A549 (cell line): ENCODE measurements around the gene MGMT. TPM values are rescaled to one million over a fixed set of nuclear protein-coding genes. Genes with fewer than 3 reads are reported as not detected.

Experiments used
- ATAC-seq, 2 experiments: fragments of 200-7000 bp in 1 of 2; fragments of >200 bp in 1 of 2; cut with Nextera tagmentation in 1 of 2; cut with Tn5 transposase in 1 of 2; 3 replicates each; pipeline versions ENCODE4 v1.8.0 to v1.9.1; 2018 to 2020; ENCODE audit warnings: mild to moderate bottlenecking in 1 of 2, moderate library complexity in 1 of 2
- CTCF ChIA-PET: fragments of 300-600 bp; sonication (Branson Sonifier 250); formaldehyde crosslinking; extraction: SDS; loops from one replicate; lab custom pipeline; 2021; ENCODE audit warnings: antibody characterized with exemption, inconsistent platforms; lab: Yijun Ruan, JAX
- POLR2A ChIA-PET: fragments of 350-600 bp; formaldehyde crosslinking; extraction: SDS; loops from one replicate; lab custom pipeline; 2021; ENCODE audit warnings: antibody characterized with exemption, inconsistent platforms; lab: Yijun Ruan, JAX
- DNase-seq, 2 experiments: peaks; one replicate each; pipeline versions ENCODE4 v3.0.0 to v3.0.0-alpha.2; 2011 to 2016; ENCODE audit warnings: low read depth in 1 of 2, low spot score in 1 of 2
- FAIRE-seq: peaks from 2 replicates; lab custom pipeline; 2011; peaks lifted over from hg19 to GRCh38; lab: Jason Lieb, UNC
- H3K27ac ChIP-seq, 2 experiments: fragments of >200 bp; sonication (Bioruptor Twin); formaldehyde crosslinking; 3 replicates each; pipeline ENCODE4 v1.5.1; 2016 to 2017
- H3K4me1 ChIP-seq: fragments of >200 bp; sonication (Bioruptor Twin); formaldehyde crosslinking; 3 replicates; pipeline ENCODE4 v1.6.1; 2016
- H3K4me2 ChIP-seq: fragments of >200 bp; sonication (Bioruptor Twin); formaldehyde crosslinking; 3 replicates; pipeline ENCODE4 v1.6.1; 2016
- H3K4me3 ChIP-seq: fragments of >200 bp; sonication (Bioruptor Twin); formaldehyde crosslinking; 3 replicates; pipeline ENCODE4 v1.5.1; 2016
- H3K9me3 ChIP-seq: fragments of >200 bp; sonication (Bioruptor Twin); formaldehyde crosslinking; 3 replicates; pipeline ENCODE4 v1.6.1; 2016
- BHLHE40 ChIP-seq: IDR thresholded peaks from 2 replicates; pipeline ENCODE4 v1.6.1; 2012; ENCODE audit warnings: low read depth, low read length, inconsistent platforms
- CHD2 ChIP-seq: fragments of 150-350 bp; IDR thresholded peaks from 2 replicates; pipeline ENCODE4 v1.6.1; 2014; ENCODE audit warnings: low read length; ENCODE audit not compliant: partially characterized antibody
- CHD4 ChIP-seq: fragments of 200-600 bp; sonication (generic); IDR thresholded peaks from 2 replicates; pipeline ENCODE4 v1.6.1; 2016; ENCODE audit warnings: antibody characterized with exemption, mild to moderate bottlenecking, borderline replicate concordance
- CTCF ChIP-seq: fragments of >200 bp; sonication (Bioruptor Twin); formaldehyde crosslinking; IDR thresholded peaks from 3 replicates; pipeline ENCODE4 v1.5.1; 2016
- EHMT2 ChIP-seq: fragments of 200-600 bp; sonication (generic); IDR thresholded peaks from 2 replicates; pipeline ENCODE4 v1.6.1; 2016; ENCODE audit warnings: antibody characterized with exemption, low read depth, mild to moderate bottlenecking, moderate library complexity
- GATA3 ChIP-seq: IDR thresholded peaks from 2 replicates; pipeline ENCODE4 v1.6.1; 2012; ENCODE audit warnings: borderline replicate concordance
- HOXA7 ChIP-seq: fragments of 250-450 bp; sonication (Bioruptor Pico); IDR thresholded peaks from 2 replicates; pipeline ENCODE4 v1.5.0; 2020; ENCODE audit warnings: mild to moderate bottlenecking, moderate library complexity
- HOXB13 ChIP-seq: fragments of 250-450 bp; sonication (Bioruptor Pico); IDR thresholded peaks from 2 replicates; pipeline ENCODE4 v1.5.0; 2020; ENCODE audit warnings: low read depth, mild to moderate bottlenecking, moderate library complexity
- JUNB ChIP-seq: fragments of >200 bp; sonication (Bioruptor Twin); formaldehyde crosslinking; IDR thresholded peaks from 2 replicates; pipeline ENCODE4 v1.6.1; 2016
- MYC ChIP-seq: IDR thresholded peaks from 2 replicates; pipeline ENCODE4 v1.6.1; 2012; ENCODE audit warnings: mild to moderate bottlenecking, inconsistent platforms, low read length, improper control_type of control experiment, borderline replicate concordance
- RARB ChIP-seq: fragments of 250-450 bp; sonication (Bioruptor Pico); IDR thresholded peaks from 2 replicates; pipeline ENCODE4 v1.8.0; 2021; ENCODE audit warnings: mild to moderate bottlenecking, moderate library complexity
- RNF2 ChIP-seq: fragments of 200-600 bp; sonication (generic); IDR thresholded peaks from 2 replicates; pipeline ENCODE4 v1.6.1; 2016; ENCODE audit warnings: low read depth, mild to moderate bottlenecking, antibody characterized with exemption, moderate library complexity, borderline replicate concordance
- TP53 ChIP-seq: fragments of 250-450 bp; sonication (Bioruptor Pico); IDR thresholded peaks from 2 replicates; pipeline ENCODE4 v1.5.0; 2021; ENCODE audit warnings: mild to moderate bottlenecking, moderate library complexity
- ZFP36 ChIP-seq: fragments of 450-650 bp; IDR thresholded peaks from 2 replicates; pipeline ENCODE4 v1.6.1; 2014; ENCODE audit warnings: borderline replicate concordance; ENCODE audit not compliant: partially characterized antibody
- WGBS: methylation state at CpG from one replicate; pipeline ENCODE4 v1.1.6; 2017; ENCODE audit errors: missing lambda C conversion rate; 5-methylcytosine and 5-hydroxymethylcytosine counted together
- polyA plus RNA-seq, 4 experiments: library from polyadenylated mRNA; depleted of rRNA in 3 of 4; stranded (reverse); fragments of >200 nt; fragmentation: RNase III in 1 of 4; extraction: RNeasy Plus Mini Kit Qiagen cat#74134 plus additional on column Dnase treatment in 1 of 4; gene quantifications; 2 replicates in 3 of 4; 3 replicates in 1 of 4; pipeline ENCODE4 v1.2.3, GENCODE V29; 2011 to 2017
- TF ChIP-seq, protein P1 (sequence below): fragments of >200 bp; sonication (Bioruptor Twin); formaldehyde crosslinking; IDR thresholded peaks from 2 replicates; pipeline ENCODE4 v1.6.1; 2016
- TF ChIP-seq, protein P2 (sequence below): fragments of >200 bp; sonication (Bioruptor Twin); formaldehyde crosslinking; IDR thresholded peaks from 3 replicates; pipeline ENCODE4 v1.6.1; 2016
- TF ChIP-seq, protein P3 (sequence below): fragments of 250-450 bp; sonication (Bioruptor Pico); IDR thresholded peaks from 2 replicates; pipeline ENCODE4 v1.5.0; 2021; ENCODE audit warnings: mild to moderate bottlenecking, moderate library complexity, borderline replicate concordance
- TF ChIP-seq, protein P4 (sequence below): fragments of 200-600 bp; sonication (generic); IDR thresholded peaks from 2 replicates; pipeline ENCODE4 v1.6.1; 2016; ENCODE audit warnings: antibody characterized with exemption, mild to moderate bottlenecking, moderate library complexity

The MGMT gene
- polyA plus RNA-seq, 2 of the 4 experiments (the other 2 are of a cell fraction), result 4.9 to 5.2 TPM

- TF ChIP-seq JUNB (no peak), MYC (no peak)
- TF ChIP-seq, protein P1, sequence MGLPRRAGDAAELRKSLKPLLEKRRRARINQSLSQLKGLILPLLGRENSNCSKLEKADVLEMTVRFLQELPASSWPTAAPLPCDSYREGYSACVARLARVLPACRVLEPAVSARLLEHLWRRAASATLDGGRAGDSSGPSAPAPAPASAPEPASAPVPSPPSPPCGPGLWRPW, result no peak
- Histone ChIP-seq H3K4me1 (no peaks in the 10 kb centered on the region), H3K4me3 (no peak overlapping the region), H3K9me3 (no peaks in the 10 kb centered on the region), H3K27ac (no peak overlapping the region), H3K4me2 (no peak overlapping the region)
- ChIA-PET POLR2A (no interaction called here), CTCF (interaction anchor here (1.1 kb wide), 1 partner anchor 11 kb away, joined by 3 read pairs; no protein-coding TSS in a partner anchor)
- WGBS, result 47% methylated on average over 9 of the region's 9 CpGs
- FAIRE-seq, result no peak
- no peak for ATAC-seq
- no peak for DNase-seq
These were observed 161.8 kb downstream of the MGMT start for GRCh38 chr10:129628823-129629222.

DNA sequence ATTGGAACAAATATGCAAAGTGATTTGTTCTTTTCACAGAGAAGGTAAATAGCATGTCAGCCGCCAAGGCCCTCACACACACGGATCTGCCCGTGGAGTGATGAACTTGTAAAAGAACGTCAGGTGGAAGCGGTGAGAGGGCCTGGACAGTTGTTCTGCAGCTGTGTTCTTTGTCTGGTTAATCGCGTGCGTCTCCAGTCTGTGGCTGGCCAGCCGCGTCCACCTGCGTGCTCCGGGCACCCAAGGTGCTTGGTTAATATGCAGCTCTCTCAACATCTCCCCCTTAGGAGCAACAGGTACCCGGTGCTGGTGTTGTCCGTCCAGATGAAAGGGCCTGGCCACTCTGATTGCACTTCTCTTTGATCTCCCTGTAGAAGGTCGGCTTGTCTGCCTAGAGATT, 162.9 kb downstream of the MGMT start:
- ChIA-PET CTCF (interaction anchor here (0.9 kb wide), 1 partner anchor 10 kb away, joined by 8 read pairs; no protein-coding TSS in a partner anchor), POLR2A (no interaction called here)
- no peak for TF ChIP-seq EHMT2
- TF ChIP-seq CTCF, result no peak
- TF ChIP-seq CHD2, result no peak
- TF ChIP-seq CHD4, result no peak
- TF ChIP-seq, protein P2, sequence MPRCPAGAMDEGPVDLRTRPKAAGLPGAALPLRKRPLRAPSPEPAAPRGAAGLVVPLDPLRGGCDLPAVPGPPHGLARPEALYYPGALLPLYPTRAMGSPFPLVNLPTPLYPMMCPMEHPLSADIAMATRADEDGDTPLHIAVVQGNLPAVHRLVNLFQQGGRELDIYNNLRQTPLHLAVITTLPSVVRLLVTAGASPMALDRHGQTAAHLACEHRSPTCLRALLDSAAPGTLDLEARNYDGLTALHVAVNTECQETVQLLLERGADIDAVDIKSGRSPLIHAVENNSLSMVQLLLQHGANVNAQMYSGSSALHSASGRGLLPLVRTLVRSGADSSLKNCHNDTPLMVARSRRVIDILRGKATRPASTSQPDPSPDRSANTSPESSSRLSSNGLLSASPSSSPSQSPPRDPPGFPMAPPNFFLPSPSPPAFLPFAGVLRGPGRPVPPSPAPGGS, result no peak
- TF ChIP-seq, protein P1, result no peak
- TF ChIP-seq RARB (CRISPR knock-in tag), result no peak
- TF ChIP-seq TP53 (CRISPR knock-in tag), result no peak
- TF ChIP-seq, protein P3, sequence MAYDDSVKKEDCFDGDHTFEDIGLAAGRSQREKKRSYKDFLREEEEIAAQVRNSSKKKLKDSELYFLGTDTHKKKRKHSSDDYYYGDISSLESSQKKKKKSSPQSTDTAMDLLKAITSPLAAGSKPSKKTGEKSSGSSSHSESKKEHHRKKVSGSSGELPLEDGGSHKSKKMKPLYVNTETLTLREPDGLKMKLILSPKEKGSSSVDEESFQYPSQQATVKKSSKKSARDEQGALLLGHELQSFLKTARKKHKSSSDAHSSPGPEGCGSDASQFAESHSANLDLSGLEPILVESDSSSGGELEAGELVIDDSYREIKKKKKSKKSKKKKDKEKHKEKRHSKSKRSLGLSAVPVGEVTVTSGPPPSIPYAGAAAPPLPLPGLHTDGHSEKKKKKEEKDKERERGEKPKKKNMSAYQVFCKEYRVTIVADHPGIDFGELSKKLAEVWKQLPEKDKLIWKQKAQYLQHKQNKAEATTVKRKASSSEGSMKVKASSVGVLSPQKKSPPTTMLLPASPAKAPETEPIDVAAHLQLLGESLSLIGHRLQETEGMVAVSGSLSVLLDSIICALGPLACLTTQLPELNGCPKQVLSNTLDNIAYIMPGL (CRISPR knock-in tag), result no peak
- TF ChIP-seq HOXB13 (CRISPR knock-in tag), result no peak
- no peak for TF ChIP-seq BHLHE40
- TF ChIP-seq RNF2, result no peak
- no peak for FAIRE-seq
- Histone ChIP-seq H3K4me1 (no peaks in the 10 kb centered on the region), H3K27ac (no peak overlapping the region), H3K4me2 (no peak overlapping the region), H3K9me3 (peaks cover 4% of the 10 kb centered on the region; the same call in 1 of the 3 replicates), H3K4me3 (no peak overlapping the region)
- no peak for ATAC-seq
- DNase-seq, result no peak
- WGBS, result 62% methylated on average over 15 of the region's 15 CpGs

DNA sequence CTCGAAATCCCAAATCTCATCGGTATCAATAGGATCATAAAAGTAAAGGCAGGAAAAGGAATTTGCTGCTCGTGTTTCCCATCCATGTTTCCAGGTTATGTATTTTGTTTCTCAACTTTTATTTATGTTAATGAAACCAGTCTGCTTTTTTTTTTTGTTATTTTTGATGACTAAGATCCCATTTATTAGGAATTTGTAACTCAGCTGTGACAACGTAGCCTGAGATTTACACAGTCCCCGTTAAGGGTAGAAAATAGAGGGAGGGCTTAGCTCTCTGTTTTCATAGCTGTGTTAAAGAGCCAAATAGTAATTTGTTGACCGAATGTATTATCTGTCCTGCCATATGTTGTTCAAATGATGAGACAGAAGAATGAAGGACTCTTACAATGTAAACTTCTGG, 164.0 kb downstream of the MGMT start:
- Histone ChIP-seq H3K9me3 (peaks cover 8% of the 10 kb centered on the region; the same call in 1 of the 3 replicates), H3K27ac (no peak overlapping the region), H3K4me1 (no peaks in the 10 kb centered on the region), H3K4me2 (no peak overlapping the region)
- no peak for ATAC-seq
- CTCF ChIA-PET, result no interaction called here
- TF ChIP-seq CHD2, result no peak
- no peak for TF ChIP-seq ZFP36
- no peak for TF ChIP-seq HOXA7 (CRISPR knock-in tag)
- TF ChIP-seq, protein P4, sequence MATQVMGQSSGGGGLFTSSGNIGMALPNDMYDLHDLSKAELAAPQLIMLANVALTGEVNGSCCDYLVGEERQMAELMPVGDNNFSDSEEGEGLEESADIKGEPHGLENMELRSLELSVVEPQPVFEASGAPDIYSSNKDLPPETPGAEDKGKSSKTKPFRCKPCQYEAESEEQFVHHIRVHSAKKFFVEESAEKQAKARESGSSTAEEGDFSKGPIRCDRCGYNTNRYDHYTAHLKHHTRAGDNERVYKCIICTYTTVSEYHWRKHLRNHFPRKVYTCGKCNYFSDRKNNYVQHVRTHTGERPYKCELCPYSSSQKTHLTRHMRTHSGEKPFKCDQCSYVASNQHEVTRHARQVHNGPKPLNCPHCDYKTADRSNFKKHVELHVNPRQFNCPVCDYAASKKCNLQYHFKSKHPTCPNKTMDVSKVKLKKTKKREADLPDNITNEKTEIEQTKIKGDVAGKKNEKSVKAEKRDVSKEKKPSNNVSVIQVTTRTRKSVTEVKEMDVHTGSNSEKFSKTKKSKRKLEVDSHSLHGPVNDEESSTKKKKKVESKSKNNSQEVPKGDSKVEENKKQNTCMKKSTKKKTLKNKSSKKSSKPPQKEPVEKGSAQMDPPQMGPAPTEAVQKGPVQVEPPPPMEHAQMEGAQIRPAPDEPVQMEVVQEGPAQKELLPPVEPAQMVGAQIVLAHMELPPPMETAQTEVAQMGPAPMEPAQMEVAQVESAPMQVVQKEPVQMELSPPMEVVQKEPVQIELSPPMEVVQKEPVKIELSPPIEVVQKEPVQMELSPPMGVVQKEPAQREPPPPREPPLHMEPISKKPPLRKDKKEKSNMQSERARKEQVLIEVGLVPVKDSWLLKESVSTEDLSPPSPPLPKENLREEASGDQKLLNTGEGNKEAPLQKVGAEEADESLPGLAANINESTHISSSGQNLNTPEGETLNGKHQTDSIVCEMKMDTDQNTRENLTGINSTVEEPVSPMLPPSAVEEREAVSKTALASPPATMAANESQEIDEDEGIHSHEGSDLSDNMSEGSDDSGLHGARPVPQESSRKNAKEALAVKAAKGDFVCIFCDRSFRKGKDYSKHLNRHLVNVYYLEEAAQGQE, result no peak
- TF ChIP-seq RNF2, result no peak
- no peak for TF ChIP-seq GATA3
- TF ChIP-seq, all 56 proteins: peak for 0
- WGBS, result 26% methylated on average over 6 of the region's 6 CpGs
- no peak overlapping the region for H3K4me3 ChIP-seq
- FAIRE-seq (no peak), DNase-seq (no peak)
- POLR2A ChIA-PET, result no interaction called here
